GM18870 (cell line): ENCODE measurements around the gene GNMT.
"Not testable (repeated sequence)": the region's sequence is repeated elsewhere in the genome, so short reads cannot be mapped to it uniquely, and the experiment has no call there.

Experiments
- ATAC-seq: cut with Tn5 transposase; IDR thresholded peaks from one replicate; pipeline ENCODE4 v1.9.1; 2021; ENCODE audit warnings: moderate library complexity; ENCODE audit not compliant: unreplicated experiment

Gene GNMT

DNA sequence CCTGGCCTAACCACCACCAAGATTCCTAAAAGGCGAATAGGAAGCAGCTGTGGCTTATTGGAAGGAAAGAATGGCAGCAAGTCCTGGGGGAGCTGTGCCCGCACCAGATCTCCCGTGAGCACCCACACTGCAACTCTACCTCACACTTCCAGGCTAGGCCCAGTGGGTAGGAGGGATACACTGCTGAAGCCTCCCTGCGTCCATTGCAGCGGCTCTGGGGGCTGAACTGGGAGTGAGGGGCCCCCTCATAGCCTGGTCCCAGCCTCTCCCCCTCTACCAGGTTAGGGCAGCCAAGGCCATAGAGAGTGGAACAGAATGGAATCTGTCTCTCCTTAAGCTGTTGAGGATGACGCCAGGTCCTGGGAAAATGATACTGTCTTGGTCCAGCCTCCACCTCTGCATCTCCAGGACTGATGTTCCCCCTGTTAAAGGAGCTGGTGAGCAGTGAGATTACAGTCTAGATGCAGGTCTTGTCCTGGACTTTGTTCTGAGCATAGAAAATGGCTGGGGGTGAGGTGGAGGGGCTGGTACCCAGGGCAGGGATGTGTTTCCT is 20.0 kb upstream of the GNMT start:
- ATAC-seq: no peak

DNA sequence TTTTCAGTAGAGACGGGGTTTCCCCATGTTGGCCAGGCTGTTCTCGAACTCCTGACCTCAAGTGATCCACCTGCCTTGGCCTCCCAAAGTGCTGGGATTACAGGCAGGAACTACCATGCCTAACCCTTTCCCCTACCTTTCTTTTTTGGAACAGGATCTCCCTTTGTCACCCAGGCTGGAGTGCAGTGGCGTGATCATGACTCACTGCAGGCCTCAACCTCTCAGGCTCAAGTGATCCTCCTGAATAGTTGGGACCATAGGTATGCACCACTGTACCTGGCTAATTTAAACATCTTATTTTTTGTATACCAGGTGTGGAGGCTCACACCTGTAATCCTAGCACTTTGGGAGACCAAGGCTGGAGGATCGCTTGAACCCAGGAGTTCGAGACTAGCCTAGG is 19.2 kb upstream of the GNMT start:
- not testable (repeated sequence) for ATAC-seq

DNA sequence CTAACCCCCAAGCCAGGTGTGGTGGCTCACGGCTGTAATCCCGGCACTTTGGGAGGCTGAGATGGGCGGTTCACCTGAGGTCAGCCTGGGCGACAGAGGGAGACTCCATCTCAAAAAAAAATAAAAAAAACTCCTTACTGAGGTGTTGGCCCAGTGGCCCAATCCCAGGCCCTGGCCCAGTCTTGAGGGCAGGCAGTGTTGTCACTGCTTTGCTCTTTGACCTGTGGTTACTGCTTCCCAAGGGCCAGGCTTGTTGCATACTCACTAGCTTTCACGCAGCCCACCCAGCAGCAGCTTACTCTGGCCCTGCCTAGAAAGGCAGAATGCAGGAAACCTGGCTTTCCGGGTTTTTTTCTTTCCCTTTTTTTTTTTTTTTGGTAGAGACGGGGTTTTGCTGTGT is 18.1 kb upstream of the GNMT start:
- no peak for ATAC-seq

DNA sequence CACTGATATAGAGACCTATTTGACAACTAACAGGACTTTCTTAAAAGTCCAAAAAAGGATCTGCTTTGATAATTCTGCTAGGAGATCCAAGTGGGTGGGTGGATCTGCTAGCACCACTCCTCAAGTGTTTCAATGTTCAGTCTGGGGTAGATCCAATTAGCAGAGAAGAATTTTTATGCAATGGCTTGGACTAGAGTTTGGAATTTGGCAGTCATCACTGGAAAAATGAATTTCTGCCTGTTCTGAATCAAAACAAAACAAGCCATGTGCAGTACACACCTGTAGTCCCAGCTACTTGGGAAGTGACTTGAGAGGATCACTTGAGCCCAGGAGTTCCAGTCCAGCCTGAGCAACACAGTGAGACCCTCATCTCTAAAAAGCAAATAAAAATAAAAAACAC is 12.6 kb upstream of the GNMT start:
- no peak for ATAC-seq

DNA sequence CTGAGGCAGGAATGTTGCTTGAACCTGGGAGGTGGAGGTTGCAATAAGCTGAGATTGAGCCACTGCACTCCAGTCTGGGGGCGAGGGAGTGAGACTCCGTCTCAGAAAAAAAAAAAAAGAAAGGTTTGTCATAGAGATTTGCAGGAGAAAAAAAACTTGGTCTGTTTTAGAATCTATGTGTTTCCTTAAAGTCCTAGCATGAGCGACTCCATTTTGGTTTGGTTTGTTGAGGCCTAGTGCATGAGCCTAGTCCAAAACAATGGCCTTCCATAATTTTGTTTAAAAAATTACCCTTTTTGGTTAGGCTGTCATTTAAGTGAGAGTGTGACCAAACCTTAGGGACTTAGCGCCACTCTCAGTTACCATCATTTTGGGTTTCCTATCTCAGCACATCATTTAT is 8.2 kb upstream of the GNMT start:
- no peak for ATAC-seq

DNA sequence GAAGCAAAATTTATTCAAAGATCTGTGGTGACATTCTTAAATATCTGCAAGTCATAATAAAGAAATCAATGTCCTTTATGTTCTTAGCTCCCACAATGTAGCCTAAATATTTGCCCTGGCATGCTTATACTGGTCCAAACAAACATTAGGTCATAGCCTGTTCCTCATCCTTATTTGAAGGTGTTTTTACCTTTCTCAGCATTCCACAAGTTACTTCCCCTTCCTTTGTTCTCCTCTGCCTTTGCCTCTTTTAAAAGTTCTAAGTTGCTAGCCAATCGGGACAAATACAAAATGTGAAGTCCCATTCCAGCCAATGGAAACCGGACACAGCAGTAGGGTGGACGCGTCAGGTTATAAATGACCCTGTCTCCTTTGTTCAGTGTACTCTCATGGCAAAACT is 6.1 kb upstream of the GNMT start:
- ATAC-seq: not testable (repeated sequence)

DNA sequence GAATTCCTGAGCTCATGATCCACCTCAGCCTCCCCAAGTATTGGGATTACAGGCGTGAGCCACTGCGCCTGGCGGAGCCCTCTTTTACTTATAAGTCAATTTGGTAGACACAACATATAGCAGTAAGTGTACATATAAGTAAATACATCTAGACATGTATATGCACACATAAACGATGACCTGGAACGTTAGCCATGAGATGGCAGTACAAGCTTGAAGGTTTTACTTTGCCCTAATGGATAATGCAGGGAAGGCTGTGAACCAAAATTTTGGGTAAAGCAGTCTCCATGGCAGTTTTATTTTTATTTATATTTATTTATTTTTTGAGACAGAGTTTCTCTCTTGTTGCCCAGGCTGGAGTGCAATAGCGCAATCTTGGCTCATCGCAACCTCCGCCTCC is 2.4 kb upstream of the GNMT start:
- ATAC-seq: no peak

DNA sequence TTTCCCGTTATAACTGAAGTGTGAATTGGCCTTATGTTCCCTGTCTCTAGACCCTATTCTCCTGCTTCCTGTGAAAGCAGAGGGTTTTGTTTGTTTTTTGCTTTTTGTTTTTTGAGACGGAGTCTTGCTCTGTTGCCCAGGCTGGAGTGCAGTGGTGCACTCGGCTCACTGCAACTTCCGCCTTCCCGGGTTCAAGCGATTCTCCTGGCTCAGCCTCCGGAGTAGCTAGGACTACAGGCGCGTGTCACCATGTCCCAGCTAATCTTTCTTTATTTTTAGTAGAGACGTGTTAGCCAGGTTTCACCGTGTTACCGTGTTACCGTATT is 674 bp upstream of the GNMT start:
- no peak for ATAC-seq

DNA sequence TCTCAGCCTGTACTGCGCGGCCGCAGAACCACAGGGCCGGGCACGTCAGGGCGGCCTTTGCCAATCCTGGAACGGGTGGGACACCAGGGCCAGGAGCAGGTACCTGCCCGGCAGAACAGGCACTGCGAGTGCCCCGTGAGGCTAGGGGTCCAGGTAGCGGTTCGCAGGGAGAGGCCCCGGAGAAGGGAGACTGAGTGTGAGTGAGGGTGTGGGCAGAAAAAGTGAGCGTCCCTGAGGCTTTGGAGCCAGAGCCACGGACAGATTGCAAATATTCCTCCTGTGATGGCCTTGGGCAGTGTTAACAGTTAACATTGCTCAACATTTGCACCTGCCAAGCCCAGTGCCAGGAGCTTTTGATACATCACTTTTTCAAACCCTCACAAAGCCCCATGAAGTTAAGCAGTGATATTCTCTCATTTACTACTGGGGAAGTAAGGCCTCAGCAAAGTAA is 491 bp downstream of the GNMT start:
- no peak for ATAC-seq

DNA sequence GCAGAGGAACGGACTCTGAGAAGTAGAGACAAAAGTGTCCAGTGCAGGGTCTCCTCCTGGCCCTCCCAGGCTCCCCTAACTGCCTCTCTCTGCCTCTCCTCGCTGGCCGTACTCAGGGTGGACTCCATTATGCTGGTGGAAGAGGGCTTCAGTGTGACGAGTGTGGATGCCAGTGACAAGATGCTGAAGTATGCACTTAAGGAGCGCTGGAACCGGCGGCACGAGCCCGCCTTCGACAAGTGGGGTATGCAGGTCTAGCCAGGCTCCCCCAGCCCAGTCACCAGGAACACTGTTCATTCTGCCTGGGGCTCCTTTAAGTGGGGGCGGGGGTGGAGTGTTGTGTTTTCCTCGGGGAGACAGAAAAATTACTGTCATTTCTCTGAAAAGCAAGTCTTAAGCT is 1.5 kb downstream of the GNMT start:
- no peak for ATAC-seq

DNA sequence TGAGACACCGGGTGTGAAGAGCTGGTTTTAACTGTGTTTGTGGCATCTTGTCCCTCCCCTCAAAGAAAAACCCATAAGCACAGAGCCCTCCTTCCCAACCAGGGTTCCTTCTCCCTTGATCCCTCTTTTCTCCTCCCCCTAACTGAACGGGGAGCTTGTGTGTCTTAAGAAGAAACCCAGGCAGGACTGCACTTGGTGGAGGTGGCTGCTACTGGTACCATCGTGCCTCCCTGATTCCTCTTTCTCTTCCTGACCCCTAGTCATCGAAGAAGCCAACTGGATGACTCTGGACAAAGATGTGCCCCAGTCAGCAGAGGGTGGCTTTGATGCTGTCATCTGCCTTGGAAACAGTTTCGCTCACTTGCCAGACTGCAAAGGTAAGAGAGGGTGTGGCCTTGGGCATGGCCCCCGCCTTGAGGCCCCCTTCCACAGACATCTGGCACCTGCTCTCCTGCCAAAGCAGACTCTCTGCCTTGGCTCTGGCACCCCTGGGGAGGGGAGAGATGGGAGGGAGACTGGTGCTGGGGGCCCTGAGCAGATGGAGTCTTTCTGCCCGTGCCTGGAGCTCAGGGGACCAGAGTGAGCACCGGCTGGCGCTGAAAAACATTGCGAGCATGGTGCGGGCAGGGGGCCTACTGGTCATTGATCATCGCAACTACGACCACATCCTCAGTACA is 2.1 kb downstream of the GNMT start:
- ATAC-seq: no peak

DNA sequence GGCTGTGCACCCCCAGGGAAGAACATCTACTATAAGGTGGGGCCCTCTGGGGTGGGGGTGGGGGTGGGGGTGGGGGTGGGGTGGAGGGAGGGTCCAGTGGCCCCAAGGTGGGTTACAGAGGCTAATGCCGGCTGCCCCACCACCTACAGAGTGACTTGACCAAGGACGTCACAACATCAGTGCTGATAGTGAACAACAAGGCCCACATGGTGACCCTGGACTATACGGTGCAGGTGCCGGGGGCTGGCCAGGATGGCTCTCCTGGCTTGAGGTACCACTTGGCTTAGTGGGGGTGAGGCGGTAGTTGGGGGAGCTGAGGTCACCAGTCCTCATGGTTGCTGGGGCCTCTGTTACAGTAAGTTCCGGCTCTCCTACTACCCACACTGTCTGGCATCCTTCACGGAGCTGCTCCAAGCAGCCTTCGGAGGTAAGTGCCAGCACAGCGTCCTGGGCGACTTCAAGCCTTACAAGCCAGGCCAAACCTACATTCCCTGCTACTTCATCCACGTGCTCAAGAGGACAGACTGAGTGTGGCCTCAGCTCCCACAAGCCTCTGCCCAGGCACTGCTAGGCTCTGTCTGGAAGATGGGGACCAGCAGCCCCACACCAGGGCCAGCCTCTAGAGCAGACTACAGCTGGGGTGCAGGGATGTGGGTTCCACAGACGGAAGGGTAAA is 2.8 kb downstream of the GNMT start:
- no peak for ATAC-seq

DNA sequence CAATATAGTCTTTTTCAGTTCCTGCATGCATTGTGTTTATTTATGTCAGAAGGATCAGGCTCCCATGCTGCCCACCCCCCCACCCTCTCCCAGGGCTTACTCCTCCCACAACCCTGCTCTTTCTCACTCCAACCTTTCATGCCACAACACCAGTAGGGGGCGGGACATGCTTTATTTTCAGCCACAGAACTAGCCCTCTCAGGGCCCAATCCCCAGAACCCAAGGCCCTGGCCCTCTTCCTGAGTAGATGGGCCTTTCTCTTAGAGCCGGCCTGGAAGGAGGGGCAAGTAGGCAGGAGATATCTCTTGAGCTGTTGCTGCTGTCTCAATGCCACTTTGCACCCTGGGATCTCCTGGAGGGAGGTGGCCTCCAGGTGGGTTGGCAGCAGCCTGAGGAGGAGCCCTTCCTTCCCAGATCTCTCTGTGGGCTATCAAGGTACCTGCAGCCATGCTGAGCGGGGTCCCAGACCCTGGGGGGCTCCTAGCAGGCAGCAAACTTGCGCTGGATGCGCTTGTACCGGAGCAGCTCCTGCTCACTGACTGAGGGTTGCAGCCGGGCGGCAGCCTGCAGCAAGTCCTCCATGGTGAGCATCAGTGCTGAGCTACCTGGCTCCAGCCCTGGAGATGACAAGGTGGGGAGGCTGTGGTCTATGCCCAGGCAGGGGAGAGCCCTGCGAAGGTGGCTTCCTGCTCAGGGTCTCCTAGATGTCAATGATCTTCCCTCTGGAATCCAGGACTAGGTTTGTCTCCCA is 3.5 kb downstream of the GNMT start:
- ATAC-seq: no peak

DNA sequence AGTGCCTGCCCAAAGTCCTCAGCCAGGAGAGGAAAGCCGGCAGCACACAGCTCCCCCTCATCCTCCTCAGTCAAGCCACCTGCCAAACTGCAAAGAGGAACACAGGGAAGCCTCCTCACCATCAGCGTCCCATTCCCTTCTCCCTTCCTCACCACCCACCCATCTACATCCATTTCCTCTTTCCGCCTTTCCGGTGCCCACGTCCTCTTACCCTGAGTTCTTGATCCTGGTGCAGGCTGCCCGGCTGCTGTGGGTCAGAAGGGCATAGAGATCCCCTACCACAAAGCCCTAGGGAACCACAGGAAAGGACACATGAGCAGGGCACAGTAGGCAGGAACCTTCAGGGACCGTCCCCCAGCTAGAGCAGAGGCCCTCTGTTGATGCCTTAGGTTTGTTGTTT is 6.0 kb downstream of the GNMT start:
- ATAC-seq: no peak

DNA sequence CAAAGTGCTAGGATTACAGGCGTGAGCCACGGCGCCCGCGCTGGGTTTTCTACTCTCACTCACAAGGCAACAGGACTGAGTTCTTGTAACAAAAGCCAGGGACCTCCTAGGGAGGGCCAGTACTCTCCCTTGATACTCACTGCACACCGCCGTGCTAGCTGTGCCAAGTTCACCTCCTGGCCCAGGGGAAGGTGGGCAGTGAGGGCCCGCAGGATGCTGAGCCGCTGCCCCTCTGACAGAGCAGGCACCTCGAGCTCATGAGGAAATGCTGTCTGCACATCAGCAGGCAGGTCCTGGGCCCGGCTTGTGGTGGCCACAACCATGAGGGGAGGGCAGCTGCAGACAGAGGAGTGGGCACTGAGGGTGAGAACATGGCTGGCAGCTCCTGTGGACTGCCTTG is 6.7 kb downstream of the GNMT start:
- ATAC-seq: no peak

DNA sequence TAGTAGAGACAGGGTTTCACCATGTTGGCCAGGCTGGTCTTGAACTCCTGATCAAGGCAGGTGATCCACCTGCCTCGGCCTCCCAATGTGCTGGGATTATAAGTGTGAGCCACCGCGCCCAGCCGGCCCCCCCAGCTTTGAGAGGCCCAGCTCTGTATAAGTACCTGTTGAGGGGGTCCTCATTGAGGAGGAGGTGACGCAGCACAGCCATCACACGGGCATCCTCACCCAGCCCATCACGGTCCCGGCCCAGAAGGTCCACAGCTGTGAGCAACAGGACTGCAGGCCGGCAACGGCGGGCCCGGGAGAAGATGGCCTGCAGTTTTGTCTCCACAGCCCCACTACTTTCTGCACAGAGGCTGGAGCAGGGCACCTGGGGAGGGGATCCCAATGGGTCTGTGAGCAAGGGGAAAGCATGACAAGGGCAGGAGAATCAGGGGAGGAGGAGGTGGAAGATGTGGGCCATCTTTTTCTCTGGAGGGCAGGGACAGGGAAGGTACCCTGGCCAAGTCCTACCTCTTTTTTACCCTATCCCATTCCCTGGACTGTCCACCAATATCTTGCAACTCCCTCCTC is 7.7 kb downstream of the GNMT start:
- no peak for ATAC-seq

DNA sequence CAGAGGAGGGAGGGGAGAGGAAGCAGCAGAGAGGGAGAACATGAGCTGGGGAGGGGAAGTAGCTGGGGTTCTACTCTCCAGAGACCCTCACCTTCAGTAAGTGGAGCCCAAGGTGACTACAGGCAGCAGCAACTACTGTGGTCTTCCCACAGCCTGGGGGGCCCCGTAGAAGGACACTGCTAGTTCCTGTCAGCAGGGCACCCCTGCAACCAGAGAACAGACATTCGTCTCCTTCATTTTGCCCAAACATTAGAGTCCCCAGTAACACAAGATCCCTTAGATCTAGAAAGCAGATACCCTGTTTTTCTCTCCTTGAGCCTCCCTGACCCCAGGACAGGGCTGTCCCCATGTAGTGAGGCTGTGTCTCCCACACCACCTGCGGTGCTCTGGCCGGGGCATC is 8.2 kb downstream of the GNMT start:
- ATAC-seq: no peak

DNA sequence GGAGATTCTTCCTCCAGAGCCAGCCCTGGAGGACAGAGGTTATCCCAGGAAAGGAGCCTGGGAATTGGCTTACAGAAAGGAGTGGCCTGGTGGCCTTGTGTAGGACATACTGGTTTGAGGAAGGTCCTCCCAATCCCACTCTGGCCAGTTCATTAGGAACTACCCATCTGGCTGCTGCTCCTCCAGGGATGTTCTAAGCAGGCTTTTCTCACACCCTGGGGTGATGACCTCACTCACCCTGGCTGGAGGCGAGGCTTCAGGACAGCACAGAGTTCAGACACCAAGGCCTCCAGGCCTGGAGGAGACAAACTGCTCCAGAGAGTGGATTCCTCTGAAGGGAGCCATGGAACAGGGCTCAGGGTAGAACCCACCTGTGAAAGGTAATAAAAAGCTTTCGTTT is 8.9 kb downstream of the GNMT start:
- no peak for ATAC-seq

DNA sequence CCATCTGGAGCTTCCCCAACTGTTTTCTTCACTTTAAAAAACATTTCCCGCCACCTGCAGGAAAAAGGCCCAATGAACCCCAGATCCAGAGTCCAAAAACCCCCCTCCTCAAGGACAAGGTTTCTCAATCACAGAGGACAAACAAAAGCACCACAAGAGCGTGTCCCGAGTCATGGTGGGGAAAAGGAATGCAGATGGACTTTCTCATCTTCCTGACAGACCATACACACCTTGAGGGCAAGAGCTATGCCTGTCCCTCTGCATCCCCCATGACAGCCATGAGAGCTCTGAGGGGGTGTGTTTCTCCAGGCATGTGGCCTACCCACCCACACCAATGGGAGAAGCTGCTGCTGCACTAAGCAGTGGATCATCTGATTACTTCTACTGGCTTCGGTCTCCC is 9.4 kb downstream of the GNMT start:
- no peak for ATAC-seq

DNA sequence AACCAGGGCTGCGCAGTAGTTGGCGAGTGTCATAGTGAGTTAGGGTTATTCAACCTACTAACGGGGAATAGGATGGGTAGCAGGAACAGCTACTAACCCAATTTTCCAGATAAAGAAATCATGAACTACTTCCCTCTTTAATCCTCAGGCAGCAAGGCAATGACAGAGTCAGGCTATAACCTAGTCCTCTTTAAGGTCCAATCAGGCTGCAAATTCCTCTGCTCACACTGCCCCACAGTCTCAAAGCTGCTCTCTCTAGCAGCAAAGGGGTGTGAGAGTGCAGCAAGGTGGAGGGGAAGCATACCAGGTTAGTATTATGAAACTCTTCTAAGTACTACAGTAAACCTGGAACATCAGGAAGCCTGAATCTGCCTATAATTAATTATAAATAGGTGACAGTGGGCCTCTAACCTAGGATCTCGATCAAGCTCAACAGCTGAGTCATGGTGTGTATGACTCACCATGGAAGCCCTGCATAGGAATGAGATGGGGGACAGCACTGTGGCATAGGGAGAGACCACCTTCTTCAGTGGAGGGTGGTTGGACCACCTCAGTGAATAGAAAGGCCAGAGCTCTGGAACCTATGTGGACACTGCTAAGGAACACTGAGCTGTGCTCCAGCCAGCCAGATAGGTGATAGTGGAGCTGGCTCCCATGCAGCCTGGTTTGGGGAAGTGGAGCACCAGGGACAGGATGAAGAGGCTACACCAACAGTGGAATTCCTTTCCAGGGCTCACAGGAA is 10.5 kb downstream of the GNMT start:
- no peak for ATAC-seq

DNA sequence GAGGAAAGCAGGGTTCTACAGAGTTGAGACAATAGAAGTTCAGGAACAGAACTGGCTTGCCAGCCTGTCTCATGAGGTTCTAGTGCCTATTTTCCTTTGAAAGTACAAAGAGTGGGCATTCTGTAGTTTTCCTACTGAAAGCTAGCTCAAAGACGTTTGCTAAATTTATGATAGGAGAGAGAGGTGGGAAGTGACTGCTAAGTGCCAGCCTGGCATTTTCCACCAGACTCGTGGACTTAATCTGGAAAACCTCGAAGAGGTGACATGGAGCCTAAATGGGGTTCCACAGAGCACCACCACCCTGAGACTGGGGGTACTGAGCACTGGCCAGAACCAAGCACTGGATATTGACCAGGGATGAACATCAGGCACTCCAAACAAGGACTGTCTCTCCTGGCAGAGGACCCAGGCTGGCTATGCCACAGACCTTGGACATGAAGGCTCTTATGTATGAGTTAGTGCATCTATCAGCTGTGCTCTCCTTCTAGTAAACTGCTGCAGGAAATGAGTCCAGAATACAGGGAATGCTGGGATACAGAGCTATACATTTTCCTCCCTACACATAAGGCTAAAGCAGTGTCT is 11.3 kb downstream of the GNMT start:
- ATAC-seq: no peak
